ENCODE results near the gene CSF3R. TPM values are rescaled to one million over a fixed set of nuclear protein-coding genes. Genes with fewer than 3 reads are reported as not detected.

Gene CSF3R
- total and polyA plus RNA-seq, 4 experiments from 2014 or later: 0.61 to 0.87 TPM; not detected in 2

DNA sequence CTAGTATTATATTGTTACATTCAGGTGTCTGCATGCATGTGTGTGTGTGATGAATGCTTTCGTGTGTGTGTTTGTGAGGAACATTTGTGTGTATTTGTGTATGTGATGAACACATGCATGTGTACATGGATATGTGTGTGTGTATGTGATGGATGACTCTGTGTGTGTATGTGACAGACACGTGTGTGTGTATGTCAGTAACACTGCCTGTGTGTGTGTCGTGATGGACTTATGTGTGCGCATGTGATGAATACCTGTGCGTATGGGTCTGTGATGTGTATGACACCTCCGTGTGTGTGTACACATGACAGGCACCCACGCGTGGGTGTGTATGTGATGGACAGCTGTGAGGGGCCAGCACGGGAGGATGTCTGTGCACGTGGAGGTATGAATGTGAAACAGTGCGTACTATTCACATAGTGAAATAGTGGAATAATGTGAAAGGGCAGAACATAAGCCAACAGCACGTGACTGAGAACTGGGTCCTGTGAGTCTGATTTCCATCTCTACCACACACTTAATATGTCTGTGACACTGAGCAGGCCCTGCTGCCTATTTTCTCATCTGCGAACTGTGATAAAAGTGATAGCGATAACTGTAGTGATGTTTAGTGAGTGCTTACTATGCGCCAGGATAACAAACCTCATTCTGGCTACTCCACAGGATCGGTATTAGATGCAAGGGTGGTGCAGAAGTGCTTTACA, 41.8 kb upstream of the CSF3R start:
- H3K4me3 Mint-ChIP-seq: peak overlapping the region in 5 of 8 donors; percentile 10 to 68 (median 63)
- H3K27me3 ChIP-seq (ENCODE audit: insufficient read depth, low read length): no peaks in the 10 kb centered on the region
- peaks cover 9% of the 10 kb centered on the region for H3K4me1 ChIP-seq (ENCODE audit: insufficient read depth, low read length)
- H3K36me3 ChIP-seq (ENCODE audit: insufficient read depth, low read length): no peaks in the 10 kb centered on the region
- peaks cover 0 to 2% of the 10 kb centered on the region in 2 donors for H3K27me3 Mint-ChIP-seq
- no peak overlapping the region for H3K27ac ChIP-seq (ENCODE audit: low read depth, low read length)
- H3K4me1 Mint-ChIP-seq: peaks cover 9 to 18% (median 15%) of the 10 kb centered on the region in 4 donors
- intact Hi-C loops (cut with micrococcal nuclease): no loop called here
- H3K36me3 Mint-ChIP-seq: no peaks in the 10 kb centered on the region
- H3K9me3 ChIP-seq (ENCODE audit: control insufficient read depth in 1 of 2, low read length in 2 of 2): no peaks in the 10 kb centered on the region
- no peak overlapping the region for H3K4me3 ChIP-seq (ENCODE audit: low read length in 2 of 2)
- ChIA-PET POLR2A (ENCODE audit: partially characterized antibody) (no interaction called here), CTCF (ENCODE audit: partially characterized antibody) (interaction anchor here (2.4 kb wide), 1 partner anchor 9 kb away, joined by 8 read pairs; no protein-coding TSS in a partner anchor)
- H3K27ac Mint-ChIP-seq: peak overlapping the region in 4 of 7 donors; percentile 13 to 70 (median 30)
- no peaks in the 10 kb centered on the region for H3K9me3 Mint-ChIP-seq
- no peak for DNase-seq

DNA sequence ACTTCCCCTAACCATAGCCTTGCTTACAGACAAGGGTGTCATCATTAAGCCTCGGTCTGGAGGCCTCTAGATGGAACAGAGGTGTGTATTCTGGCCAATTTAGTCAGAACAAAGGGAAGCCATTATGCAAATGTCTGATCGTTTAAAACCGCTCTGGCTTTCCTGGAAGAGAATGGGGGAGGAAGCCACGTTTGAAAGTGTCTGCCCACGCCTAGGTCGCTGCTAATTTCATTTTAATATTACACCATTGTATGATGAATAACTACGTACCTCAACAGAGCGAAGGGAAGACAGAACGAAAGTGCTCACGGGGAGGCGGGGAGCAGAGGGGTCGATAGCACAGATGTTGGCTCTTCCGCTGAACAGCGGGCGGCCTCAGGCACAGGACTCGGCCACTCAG, 41.1 kb upstream of the CSF3R start:
- H3K27me3 Mint-ChIP-seq: peaks cover 0 to 2% of the 10 kb centered on the region in 2 donors
- H3K27me3 ChIP-seq (ENCODE audit: insufficient read depth, low read length): no peaks in the 10 kb centered on the region
- peaks cover 9% of the 10 kb centered on the region for H3K4me1 ChIP-seq (ENCODE audit: insufficient read depth, low read length)
- H3K36me3 Mint-ChIP-seq: no peaks in the 10 kb centered on the region
- peaks cover 9 to 18% (median 15%) of the 10 kb centered on the region in 4 donors for H3K4me1 Mint-ChIP-seq
- H3K4me3 ChIP-seq (ENCODE audit: low read length in 2 of 2): no peak overlapping the region
- CTCF ChIA-PET (ENCODE audit: partially characterized antibody): interaction anchor here (2.4 kb wide), 1 partner anchor 9 kb away, joined by 8 read pairs; no protein-coding TSS in a partner anchor
- no peak overlapping the region for H3K27ac ChIP-seq (ENCODE audit: low read depth, low read length)
- H3K4me3 Mint-ChIP-seq: peak overlapping the region in 7 of 8 donors; percentile 36 to 68 (median 58)
- H3K9me3 ChIP-seq (ENCODE audit: control insufficient read depth in 1 of 2, low read length in 2 of 2): no peaks in the 10 kb centered on the region
- H3K36me3 ChIP-seq (ENCODE audit: insufficient read depth, low read length): no peaks in the 10 kb centered on the region
- no peaks in the 10 kb centered on the region for H3K9me3 Mint-ChIP-seq
- POLR2A ChIA-PET (ENCODE audit: partially characterized antibody): no interaction called here
- DNase-seq: no peak
- intact Hi-C loops (cut with micrococcal nuclease): no loop called here
- peak overlapping the region in 3 of 7 donors; percentile 13 to 70 (median 44) for H3K27ac Mint-ChIP-seq

DNA sequence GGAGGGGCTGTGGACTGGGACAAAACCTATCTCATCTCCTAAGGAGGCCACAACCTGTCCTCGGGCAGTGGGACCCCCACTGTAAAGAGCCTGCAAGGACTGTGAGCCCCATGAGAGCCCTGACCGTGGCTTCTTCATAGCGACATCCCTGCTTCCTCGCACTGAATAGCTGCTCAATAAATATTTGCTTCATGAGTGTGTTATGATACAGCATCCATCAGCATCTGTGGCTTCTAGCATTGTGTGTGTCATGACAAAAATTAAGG, 40.5 kb upstream of the CSF3R start:
- no peaks in the 10 kb centered on the region for H3K36me3 Mint-ChIP-seq
- peaks cover 9% of the 10 kb centered on the region for H3K4me1 ChIP-seq (ENCODE audit: insufficient read depth, low read length)
- DNase-seq: no peak
- H3K4me3 ChIP-seq (ENCODE audit: low read length in 2 of 2): no peak overlapping the region
- H3K27me3 ChIP-seq (ENCODE audit: insufficient read depth, low read length): no peaks in the 10 kb centered on the region
- no peak overlapping the region for H3K4me3 Mint-ChIP-seq
- intact Hi-C loops (cut with micrococcal nuclease): no loop called here
- peaks cover 9 to 18% (median 15%) of the 10 kb centered on the region in 4 donors for H3K4me1 Mint-ChIP-seq
- no peaks in the 10 kb centered on the region for H3K9me3 ChIP-seq (ENCODE audit: control insufficient read depth in 1 of 2, low read length in 2 of 2)
- POLR2A ChIA-PET (ENCODE audit: partially characterized antibody): no interaction called here
- no peak overlapping the region for H3K27ac Mint-ChIP-seq
- no peaks in the 10 kb centered on the region for H3K36me3 ChIP-seq (ENCODE audit: insufficient read depth, low read length)
- CTCF ChIA-PET (ENCODE audit: partially characterized antibody): no interaction called here
- no peaks in the 10 kb centered on the region for H3K9me3 Mint-ChIP-seq
- H3K27me3 Mint-ChIP-seq: peaks cover 0 to 2% of the 10 kb centered on the region in 2 donors
- H3K27ac ChIP-seq (ENCODE audit: low read depth, low read length): no peak overlapping the region

DNA sequence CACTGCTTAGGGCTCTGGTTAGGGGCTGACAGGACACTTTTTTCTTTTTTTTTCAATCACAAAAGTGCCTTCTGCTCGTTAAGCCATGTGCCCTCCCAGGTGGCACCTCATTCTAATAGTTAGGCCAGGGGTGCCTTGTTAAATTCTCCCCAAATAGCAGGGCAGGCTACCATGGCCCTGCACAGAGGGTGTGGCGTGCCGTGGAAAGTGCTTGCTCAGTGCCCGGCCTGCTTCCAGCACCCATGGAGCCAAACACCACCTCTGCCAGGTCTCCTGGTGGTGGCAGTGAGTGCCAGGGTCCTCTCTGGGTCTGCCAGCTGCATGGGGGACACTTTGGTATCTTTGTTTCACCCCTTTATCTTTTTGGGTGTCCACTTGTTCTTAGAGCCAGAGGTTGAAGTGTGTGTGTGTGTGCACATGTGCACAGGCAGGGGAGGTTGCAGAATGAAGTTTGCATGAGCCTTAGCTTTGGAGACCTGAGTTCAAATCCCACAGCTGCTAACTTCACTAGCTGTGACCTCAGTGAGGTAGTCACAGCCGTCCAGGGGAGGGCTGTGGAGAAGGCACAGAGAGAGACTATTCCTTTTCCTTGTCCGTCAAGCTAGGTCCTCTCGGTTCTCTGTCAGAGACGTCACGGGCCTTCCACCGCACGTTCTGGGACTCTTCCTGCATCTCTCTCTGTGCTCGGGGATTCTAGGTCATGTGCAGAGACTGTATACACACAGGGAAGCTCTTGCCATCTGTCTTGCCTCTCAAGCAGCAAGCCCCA, 39.9 kb upstream of the CSF3R start:
- intact Hi-C loops (cut with micrococcal nuclease): no loop called here
- H3K36me3 Mint-ChIP-seq: no peaks in the 10 kb centered on the region
- Histone ChIP-seq H3K36me3 (ENCODE audit: insufficient read depth, low read length) (no peaks in the 10 kb centered on the region), H3K4me3 (ENCODE audit: low read length in 2 of 2) (no peak overlapping the region), H3K9me3 (ENCODE audit: control insufficient read depth in 1 of 2, low read length in 2 of 2) (no peaks in the 10 kb centered on the region), H3K4me1 (ENCODE audit: insufficient read depth, low read length) (peaks cover 9% of the 10 kb centered on the region), H3K27ac (ENCODE audit: low read depth, low read length) (no peak overlapping the region), H3K27me3 (ENCODE audit: insufficient read depth, low read length) (no peaks in the 10 kb centered on the region)
- no peak for DNase-seq
- POLR2A ChIA-PET (ENCODE audit: partially characterized antibody): no interaction called here
- H3K4me1 Mint-ChIP-seq: peaks cover 9 to 18% (median 15%) of the 10 kb centered on the region in 4 donors
- CTCF ChIA-PET (ENCODE audit: partially characterized antibody): no interaction called here
- no peaks in the 10 kb centered on the region for H3K9me3 Mint-ChIP-seq
- H3K27ac Mint-ChIP-seq: no peak overlapping the region
- H3K4me3 Mint-ChIP-seq: no peak overlapping the region
- peaks cover 0 to under 1% of the 10 kb centered on the region in 2 donors for H3K27me3 Mint-ChIP-seq

DNA sequence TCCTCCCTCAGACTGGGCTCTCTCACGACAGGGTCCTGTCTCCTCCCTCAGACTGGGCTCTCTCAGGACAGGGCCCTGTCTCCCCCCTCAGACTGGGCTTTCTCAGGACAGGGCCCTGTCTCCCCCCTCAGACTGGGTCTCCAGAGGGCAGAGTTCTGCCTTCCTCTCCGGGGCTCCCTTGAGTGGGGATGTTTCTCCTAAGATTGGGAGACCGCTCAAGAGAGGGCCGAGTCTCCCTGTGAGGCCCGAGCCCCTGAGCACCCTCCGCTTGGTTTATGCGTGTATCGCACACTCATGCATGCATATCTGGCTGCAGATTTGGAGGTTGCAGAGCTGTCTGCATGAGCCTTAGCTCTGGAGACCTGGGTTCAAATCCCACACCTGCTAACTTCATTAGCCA, 39.3 kb upstream of the CSF3R start:
- CTCF ChIA-PET (ENCODE audit: partially characterized antibody): no interaction called here

DNA sequence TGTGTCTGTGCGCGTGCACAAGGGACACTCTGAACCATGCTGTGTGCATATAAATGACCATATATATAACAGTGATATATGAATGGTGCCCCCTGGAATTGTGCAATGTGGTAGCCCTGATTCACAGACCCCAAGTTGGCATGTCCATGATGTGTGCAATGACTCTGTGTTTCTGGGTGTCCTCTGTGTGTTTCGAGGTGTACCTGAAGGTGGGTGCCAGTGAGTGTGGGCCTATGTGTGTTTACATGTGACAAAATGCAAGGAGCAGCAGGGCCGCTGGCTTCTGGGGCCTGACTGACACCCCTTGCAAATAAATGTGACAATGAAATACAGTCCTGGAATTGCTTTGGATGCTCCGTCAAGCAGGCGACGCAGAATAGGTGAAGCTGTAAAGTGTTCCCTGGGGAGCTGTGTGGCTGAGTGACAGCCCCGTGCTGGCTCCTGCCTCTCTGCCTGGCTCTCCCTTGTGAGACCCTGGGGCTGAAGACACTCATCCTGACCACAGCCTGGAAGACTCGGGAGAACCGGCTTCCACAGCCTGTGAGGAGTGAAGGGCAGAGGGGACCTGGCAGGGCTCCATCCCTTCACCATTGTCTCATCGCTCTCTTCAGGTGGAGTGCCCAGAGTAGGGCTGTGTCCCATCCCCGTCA, 38.2 kb upstream of the CSF3R start:
- Mint-ChIP-seq H3K4me1 (peaks cover 9 to 18% (median 15%) of the 10 kb centered on the region in 4 donors), H3K4me3 (no peak overlapping the region), H3K27me3 (no peaks in the 10 kb centered on the region), H3K27ac (no peak overlapping the region), H3K36me3 (no peaks in the 10 kb centered on the region), H3K9me3 (no peaks in the 10 kb centered on the region)
- peaks cover 9% of the 10 kb centered on the region for H3K4me1 ChIP-seq (ENCODE audit: insufficient read depth, low read length)
- H3K4me3 ChIP-seq (ENCODE audit: low read length in 2 of 2): no peak overlapping the region
- ChIA-PET CTCF (ENCODE audit: partially characterized antibody) (no interaction called here), POLR2A (ENCODE audit: partially characterized antibody) (no interaction called here)
- no peak for DNase-seq
- intact Hi-C loops (cut with micrococcal nuclease): no loop called here
- no peaks in the 10 kb centered on the region for H3K9me3 ChIP-seq (ENCODE audit: control insufficient read depth in 1 of 2, low read length in 2 of 2)
- no peaks in the 10 kb centered on the region for H3K27me3 ChIP-seq (ENCODE audit: insufficient read depth, low read length)
- no peak overlapping the region for H3K27ac ChIP-seq (ENCODE audit: low read depth, low read length)
- H3K36me3 ChIP-seq (ENCODE audit: insufficient read depth, low read length): no peaks in the 10 kb centered on the region

More for the DNA sequence above, 39.3 kb upstream of the CSF3R start:
- Mint-ChIP-seq H3K27me3 (no peaks in the 10 kb centered on the region), H3K4me1 (peaks cover 9 to 18% (median 15%) of the 10 kb centered on the region in 4 donors), H3K4me3 (no peak overlapping the region), H3K27ac (no peak overlapping the region), H3K9me3 (no peaks in the 10 kb centered on the region), H3K36me3 (no peaks in the 10 kb centered on the region)
- no peak for DNase-seq
- POLR2A ChIA-PET (ENCODE audit: partially characterized antibody): no interaction called here
- H3K27me3 ChIP-seq (ENCODE audit: insufficient read depth, low read length): no peaks in the 10 kb centered on the region
- peaks cover 9% of the 10 kb centered on the region for H3K4me1 ChIP-seq (ENCODE audit: insufficient read depth, low read length)
- no peaks in the 10 kb centered on the region for H3K36me3 ChIP-seq (ENCODE audit: insufficient read depth, low read length)
- no peak overlapping the region for H3K4me3 ChIP-seq (ENCODE audit: low read length in 2 of 2)
- no peak overlapping the region for H3K27ac ChIP-seq (ENCODE audit: low read depth, low read length)
- intact Hi-C loops (cut with micrococcal nuclease): no loop called here
- no peaks in the 10 kb centered on the region for H3K9me3 ChIP-seq (ENCODE audit: control insufficient read depth in 1 of 2, low read length in 2 of 2)

DNA sequence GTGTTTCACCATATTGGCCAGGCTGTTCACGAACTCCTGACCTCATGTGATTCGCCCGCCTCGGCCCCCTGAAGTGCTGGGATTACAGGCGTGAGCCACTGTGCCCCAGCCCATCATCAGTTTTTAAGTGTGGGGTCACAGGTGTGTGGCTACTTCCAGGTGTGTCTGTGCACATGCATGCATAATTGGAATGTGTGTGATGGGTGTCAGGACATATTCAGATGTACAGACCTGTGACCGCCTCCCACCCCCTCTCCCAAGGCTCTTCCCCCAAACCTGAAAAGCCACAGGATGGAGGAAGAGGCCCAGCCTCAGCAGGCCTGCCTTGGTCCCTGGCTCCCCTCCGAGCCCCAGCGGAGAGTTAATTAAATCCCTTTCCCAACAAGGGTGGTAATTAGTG, 37.3 kb upstream of the CSF3R start:
- Histone ChIP-seq H3K9me3 (ENCODE audit: control insufficient read depth in 1 of 2, low read length in 2 of 2) (no peaks in the 10 kb centered on the region), H3K27me3 (ENCODE audit: insufficient read depth, low read length) (no peaks in the 10 kb centered on the region), H3K4me3 (ENCODE audit: low read length in 2 of 2) (no peak overlapping the region), H3K4me1 (ENCODE audit: insufficient read depth, low read length) (peaks cover 9% of the 10 kb centered on the region), H3K36me3 (ENCODE audit: insufficient read depth, low read length) (no peaks in the 10 kb centered on the region), H3K27ac (ENCODE audit: low read depth, low read length) (no peak overlapping the region)
- H3K36me3 Mint-ChIP-seq: no peaks in the 10 kb centered on the region
- no peaks in the 10 kb centered on the region for H3K9me3 Mint-ChIP-seq
- POLR2A ChIA-PET (ENCODE audit: partially characterized antibody): no interaction called here
- peaks cover 9 to 17% (median 14%) of the 10 kb centered on the region in 4 donors for H3K4me1 Mint-ChIP-seq
- H3K27me3 Mint-ChIP-seq: no peaks in the 10 kb centered on the region
- no peak overlapping the region for H3K4me3 Mint-ChIP-seq
- intact Hi-C loops (cut with micrococcal nuclease): no loop called here
- CTCF ChIA-PET (ENCODE audit: partially characterized antibody): no interaction called here
- no peak overlapping the region for H3K27ac Mint-ChIP-seq
- no peak for DNase-seq

Data from CD4-positive, alpha-beta memory T cell (primary cell).